Kidney epithelial cell (primary cell): ENCODE data around the gene C10orf53. TPM values are rescaled to one million over a fixed set of nuclear protein-coding genes. Genes with fewer than 3 reads are reported as not detected.

Experiments used
- DNase-seq: peaks from one replicate; pipeline ENCODE4 v3.0.0-alpha.2; 2010; ENCODE audit warnings: low read depth
- H3K27me3 ChIP-seq: 2 replicates; pipeline ENCODE4 v1.6.0; 2011; ENCODE audit warnings: low read length; ENCODE audit not compliant: control insufficient read depth, insufficient read depth
- H3K36me3 ChIP-seq: 2 replicates; pipeline ENCODE4 v1.5.1; 2011; ENCODE audit warnings: low read length; ENCODE audit not compliant: control insufficient read depth, insufficient read depth
- H3K4me3 ChIP-seq: 2 replicates; pipeline ENCODE4 v1.5.1; 2011; ENCODE audit warnings: low read depth, mild to moderate bottlenecking, control low read depth, low read length
- total RNA-seq: library from RNA; depleted of rRNA; stranded (reverse); fragments of >200 nt; gene quantifications from 2 replicates; pipeline ENCODE4 v1.2.3, GENCODE V29; 2015
- TF ChIP-seq, protein P1 (sequence below): IDR thresholded peaks from 2 replicates; pipeline ENCODE4 v1.5.1; 2011; ENCODE audit warnings: mild to moderate bottlenecking, moderate library complexity, low read length, control low read depth, inconsistent platforms; ENCODE audit not compliant: insufficient read depth, poor library complexity, severe bottlenecking

The C10orf53 gene
- total RNA-seq, 1 donor from 2014 or later = not detected

DNA sequence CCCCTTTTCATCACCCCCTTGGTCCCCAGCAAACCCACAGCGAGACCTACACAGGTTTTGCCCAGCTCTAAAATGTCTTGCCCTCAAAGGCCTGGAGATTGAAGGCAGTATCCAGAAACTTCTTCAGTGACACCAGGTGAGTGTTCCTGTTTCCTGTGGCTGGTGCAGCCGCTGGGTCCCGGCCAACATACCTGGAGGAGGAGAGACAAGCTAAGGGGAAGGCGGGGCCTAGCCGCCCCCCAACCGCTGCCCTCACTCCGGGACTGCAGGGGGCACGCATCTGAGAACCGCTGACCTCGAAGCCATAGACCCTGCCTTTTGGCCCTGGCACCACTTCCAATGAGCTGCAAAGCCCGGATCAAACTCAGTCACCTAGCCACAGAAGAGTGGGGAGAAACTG is 55.7 kb downstream of the C10orf53 start:
- no peak for DNase-seq
- H3K36me3 ChIP-seq = peaks cover 1% of the 10 kb centered on the region
- TF ChIP-seq, protein P1, sequence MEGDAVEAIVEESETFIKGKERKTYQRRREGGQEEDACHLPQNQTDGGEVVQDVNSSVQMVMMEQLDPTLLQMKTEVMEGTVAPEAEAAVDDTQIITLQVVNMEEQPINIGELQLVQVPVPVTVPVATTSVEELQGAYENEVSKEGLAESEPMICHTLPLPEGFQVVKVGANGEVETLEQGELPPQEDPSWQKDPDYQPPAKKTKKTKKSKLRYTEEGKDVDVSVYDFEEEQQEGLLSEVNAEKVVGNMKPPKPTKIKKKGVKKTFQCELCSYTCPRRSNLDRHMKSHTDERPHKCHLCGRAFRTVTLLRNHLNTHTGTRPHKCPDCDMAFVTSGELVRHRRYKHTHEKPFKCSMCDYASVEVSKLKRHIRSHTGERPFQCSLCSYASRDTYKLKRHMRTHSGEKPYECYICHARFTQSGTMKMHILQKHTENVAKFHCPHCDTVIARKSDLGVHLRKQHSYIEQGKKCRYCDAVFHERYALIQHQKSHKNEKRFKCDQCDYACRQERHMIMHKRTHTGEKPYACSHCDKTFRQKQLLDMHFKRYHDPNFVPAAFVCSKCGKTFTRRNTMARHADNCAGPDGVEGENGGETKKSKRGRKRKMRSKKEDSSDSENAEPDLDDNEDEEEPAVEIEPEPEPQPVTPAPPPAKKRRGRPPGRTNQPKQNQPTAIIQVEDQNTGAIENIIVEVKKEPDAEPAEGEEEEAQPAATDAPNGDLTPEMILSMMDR = no peak

DNA sequence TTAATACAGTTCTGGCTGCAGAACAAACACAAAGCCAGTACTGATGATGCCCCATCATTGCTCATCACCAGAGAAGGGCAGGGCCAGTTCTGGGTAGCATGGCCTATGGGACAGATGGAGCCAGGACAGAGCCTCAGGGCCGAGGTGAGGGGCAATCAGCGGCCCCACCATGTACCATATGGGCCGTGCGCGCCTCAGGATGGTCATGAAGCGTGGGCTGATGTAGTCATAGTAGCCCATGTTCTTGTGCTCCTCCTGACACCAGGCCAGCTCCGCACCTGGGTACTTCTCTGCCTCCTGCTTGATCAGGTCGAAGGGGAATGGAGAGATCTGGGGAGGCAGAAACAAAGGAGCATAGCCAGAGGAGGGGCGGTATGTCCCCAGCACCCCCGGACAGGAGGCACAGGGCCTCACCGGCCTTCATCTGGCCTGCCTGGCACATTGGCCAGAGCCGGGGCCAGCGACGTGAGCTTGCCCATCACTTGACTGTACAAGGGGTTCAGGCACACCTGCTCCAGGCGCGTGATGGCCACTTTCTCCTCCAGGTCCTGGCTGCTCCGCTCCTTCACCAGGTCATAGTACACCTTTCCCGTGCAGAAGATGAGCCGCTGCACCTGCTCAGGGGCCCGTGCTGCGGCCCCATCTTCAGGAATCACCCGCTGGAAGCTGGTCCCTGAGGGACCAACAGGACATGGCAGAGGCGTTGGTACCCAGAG is 56.6 kb downstream of the C10orf53 start:
- TF ChIP-seq, protein P1 = no peak
- DNase-seq = no peak
- Histone ChIP-seq H3K4me3 (no peak overlapping the region), H3K36me3 (peaks cover 1% of the 10 kb centered on the region), H3K27me3 (no peaks in the 10 kb centered on the region)

More for the DNA sequence above, 55.7 kb downstream of the C10orf53 start:
- Histone ChIP-seq H3K27me3 (no peaks in the 10 kb centered on the region), H3K4me3 (no peak overlapping the region)

DNA sequence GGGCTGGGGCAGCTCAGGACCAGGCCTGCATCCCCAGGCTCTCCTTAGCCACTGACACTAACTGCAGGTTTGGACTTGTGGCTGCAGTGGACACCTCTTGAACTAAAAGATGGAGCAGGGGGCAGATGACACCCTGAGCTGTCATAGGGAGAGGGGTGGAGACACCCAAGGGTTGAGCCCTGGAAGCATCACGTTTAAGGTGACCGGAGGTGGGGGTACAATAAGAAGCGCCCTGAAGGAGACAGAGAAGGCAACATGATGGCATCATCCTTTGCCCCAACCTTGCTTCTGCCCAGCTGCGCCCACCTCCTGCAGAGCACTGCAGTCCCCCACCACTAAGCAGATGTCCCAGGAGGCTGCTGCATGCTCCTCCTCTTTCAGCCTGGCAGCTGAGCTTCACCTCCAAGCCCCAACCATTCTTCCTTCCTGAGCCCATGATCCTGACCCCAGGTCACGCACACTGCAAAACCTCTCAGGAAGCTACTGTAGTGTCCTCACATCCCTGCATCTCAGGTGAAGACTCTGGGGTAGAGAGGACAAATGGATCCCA is 57.2 kb downstream of the C10orf53 start:
- no peaks in the 10 kb centered on the region for H3K27me3 ChIP-seq
- TF ChIP-seq, protein P1 = no peak
- DNase-seq = no peak
- peaks cover 1% of the 10 kb centered on the region for H3K36me3 ChIP-seq
- no peak overlapping the region for H3K4me3 ChIP-seq

GRCh38 chr10:49737474-49738201 is 58.2 kb downstream of the C10orf53 start:
- TF ChIP-seq, protein P1 = no peak
- DNase-seq = no peak
- no peak overlapping the region for H3K4me3 ChIP-seq
- H3K27me3 ChIP-seq = no peaks in the 10 kb centered on the region
- peaks cover 1% of the 10 kb centered on the region for H3K36me3 ChIP-seq

DNA sequence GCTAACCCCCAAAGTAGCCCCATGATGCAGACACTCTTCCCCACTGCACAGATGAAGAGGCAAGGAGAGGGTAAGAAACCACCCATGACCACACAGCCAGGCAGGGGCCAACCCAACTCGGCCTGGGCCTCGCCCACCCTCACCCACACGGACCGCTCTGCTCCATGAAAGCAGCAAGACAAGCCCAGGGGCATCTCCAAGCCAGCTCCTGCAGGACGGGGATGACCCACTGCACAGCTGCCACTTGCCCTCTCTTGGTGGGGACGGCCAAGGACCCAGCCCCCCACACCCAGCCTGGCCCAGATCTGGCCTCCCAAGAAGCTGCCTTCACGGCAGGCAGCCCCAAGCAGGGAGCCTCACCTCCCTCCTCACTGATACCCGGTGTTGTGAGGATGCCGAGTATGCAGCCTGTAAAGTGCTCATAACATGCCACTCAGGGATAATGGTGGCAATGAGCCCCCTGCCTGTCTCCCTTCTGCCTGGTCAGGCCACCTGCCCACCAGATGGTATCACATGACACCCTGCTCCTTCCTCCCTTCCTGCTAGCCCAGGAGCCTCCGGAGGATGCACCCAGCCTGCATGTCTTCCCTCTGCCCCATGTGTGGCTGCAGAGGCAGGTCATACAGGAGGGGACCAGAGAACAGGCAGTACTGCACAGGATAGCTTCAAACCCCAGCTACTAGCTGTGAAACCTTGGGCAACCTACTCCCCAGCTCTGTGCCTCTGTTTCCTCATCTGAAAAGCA is 59.3 kb downstream of the C10orf53 start:
- peaks cover 1% of the 10 kb centered on the region for H3K36me3 ChIP-seq
- no peaks in the 10 kb centered on the region for H3K27me3 ChIP-seq
- TF ChIP-seq, protein P1 = no peak
- no peak for DNase-seq
- H3K4me3 ChIP-seq = no peak overlapping the region
